ES-I3 (cell line): ENCODE data around the gene BABAM2.
"Not testable (repeated sequence)": the region's sequence is repeated elsewhere in the genome, so short reads cannot be mapped to it uniquely, and the experiment has no call there.

Source experiments
- H3K36me3 ChIP-seq: 2 replicates; pipeline ENCODE4 v1.6.1; 2013; ENCODE audit warnings: mild to moderate bottlenecking, low read length, control low read depth, moderate library complexity; ENCODE audit not compliant: insufficient read depth
- H3K4me1 ChIP-seq: 2 replicates; pipeline ENCODE4 v1.6.1; 2013; ENCODE audit warnings: mild to moderate bottlenecking, control low read depth, low read length; ENCODE audit not compliant: insufficient read depth
- H3K9ac ChIP-seq: 2 replicates; pipeline ENCODE4 v1.6.1; 2013; ENCODE audit warnings: low read depth, mild to moderate bottlenecking, low read length, moderate library complexity
- H3K9me3 ChIP-seq: 2 replicates; pipeline ENCODE4 v1.6.1; 2013; ENCODE audit warnings: mild to moderate bottlenecking, low read length, moderate library complexity; ENCODE audit not compliant: control insufficient read depth, insufficient read depth

The BABAM2 gene

GRCh38 chr2:27977731-27978312 is 87.3 kb downstream of the BABAM2 start:
- Histone ChIP-seq H3K4me1 (peaks cover 8% of the 10 kb centered on the region; the same call in 1 of the 2 replicates), H3K36me3 (no peaks in the 10 kb centered on the region), H3K9ac (no peak overlapping the region)

GRCh38 chr2:27978761-27979160 is 88.2 kb downstream of the BABAM2 start:
- not testable (repeated sequence) for H3K36me3 ChIP-seq, H3K9me3 ChIP-seq, H3K9ac ChIP-seq, H3K4me1 ChIP-seq

More at GRCh38 chr2:27977731-27978312, 87.3 kb downstream of the BABAM2 start:
- H3K9me3 ChIP-seq = no peaks in the 10 kb centered on the region

DNA sequence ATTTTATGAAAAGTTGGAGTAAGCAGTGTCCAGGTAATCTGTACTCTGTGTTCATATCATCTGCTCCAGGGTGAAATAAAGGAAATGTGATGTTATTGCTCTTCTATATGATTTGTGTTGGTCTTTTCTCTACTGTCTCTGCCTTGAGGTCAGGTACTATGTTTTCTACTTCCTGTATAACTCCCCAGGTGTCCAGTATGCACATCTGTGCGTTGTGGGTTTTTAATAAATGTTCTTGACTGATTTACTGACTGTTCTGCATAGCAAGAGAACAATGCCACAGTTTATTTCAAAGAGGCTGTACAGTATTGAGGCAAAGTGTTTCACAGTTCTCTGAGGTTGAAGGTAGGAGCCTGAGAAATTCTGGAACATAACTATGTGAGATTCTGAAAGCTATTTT is 89.7 kb downstream of the BABAM2 start:
- Histone ChIP-seq H3K9ac (no peak overlapping the region), H3K9me3 (no peaks in the 10 kb centered on the region), H3K4me1 (peaks cover 8% of the 10 kb centered on the region; the same call in 1 of the 2 replicates), H3K36me3 (no peaks in the 10 kb centered on the region)

DNA sequence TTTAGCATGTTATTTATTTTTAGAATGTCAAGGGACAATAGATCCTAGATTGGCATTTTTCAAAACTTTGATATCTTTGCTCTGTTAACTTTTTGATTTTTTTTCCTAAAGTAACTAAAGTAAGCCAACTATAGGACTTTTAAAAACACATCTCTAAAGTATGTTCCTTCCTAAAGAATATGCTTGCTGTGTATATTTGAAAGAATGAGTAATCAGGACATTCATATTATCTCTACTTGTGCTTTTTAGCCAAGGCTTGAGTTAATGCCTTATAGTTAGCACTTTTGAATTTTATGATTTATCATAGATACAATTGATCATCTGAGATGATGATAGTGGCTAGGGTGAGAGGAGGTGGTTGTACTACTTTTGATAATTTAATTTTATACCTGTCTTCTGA is 93.6 kb downstream of the BABAM2 start:
- H3K36me3 ChIP-seq = no peaks in the 10 kb centered on the region
- H3K9me3 ChIP-seq = no peaks in the 10 kb centered on the region
- H3K4me1 ChIP-seq = no peaks in the 10 kb centered on the region
- no peak overlapping the region for H3K9ac ChIP-seq

GRCh38 chr2:27988306-27988705 is 97.8 kb downstream of the BABAM2 start:
- Histone ChIP-seq H3K9ac (no peak overlapping the region), H3K36me3 (no peaks in the 10 kb centered on the region), H3K9me3 (no peaks in the 10 kb centered on the region), H3K4me1 (peaks cover 6% of the 10 kb centered on the region; the same call in 1 of the 2 replicates)

- Histone ChIP-seq H3K4me1 (peaks cover 6% of the 10 kb centered on the region; the same call in 1 of the 2 replicates), H3K36me3 (no peaks in the 10 kb centered on the region), H3K9ac (no peak overlapping the region), H3K9me3 (no peaks in the 10 kb centered on the region)
Observed at GRCh38 chr2:27988718-27989117, 98.2 kb downstream of the BABAM2 start.

DNA sequence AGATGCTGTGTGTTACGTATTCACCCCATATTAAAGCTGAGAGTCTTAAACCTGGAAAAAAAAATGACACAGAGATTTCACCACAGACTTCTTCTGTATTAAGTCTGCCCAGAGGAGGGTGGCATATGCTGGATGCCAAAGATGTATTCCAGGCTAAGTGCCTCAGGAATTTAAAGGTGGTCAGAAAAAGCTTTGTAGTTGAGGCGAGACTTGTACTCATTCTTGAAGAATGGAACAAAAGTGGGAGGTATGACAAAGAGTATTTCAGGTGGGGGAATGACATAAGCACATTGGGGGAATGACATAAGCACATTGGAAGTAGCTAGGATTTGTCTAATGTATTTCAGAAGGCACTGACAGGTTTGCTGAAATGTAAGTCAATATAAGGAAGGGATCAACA is 98.6 kb downstream of the BABAM2 start:
- H3K9ac ChIP-seq = no peak overlapping the region
- peaks cover 6% of the 10 kb centered on the region; the same call in 1 of the 2 replicates for H3K4me1 ChIP-seq
- H3K36me3 ChIP-seq = no peaks in the 10 kb centered on the region
- no peaks in the 10 kb centered on the region for H3K9me3 ChIP-seq

- Histone ChIP-seq H3K36me3 (no peaks in the 10 kb centered on the region), H3K9ac (no peak overlapping the region), H3K9me3 (no peaks in the 10 kb centered on the region; the same call in 1 of the 2 replicates), H3K4me1 (peaks cover 6% of the 10 kb centered on the region; the same call in 1 of the 2 replicates)
Observed at GRCh38 chr2:27990030-27990590, 99.6 kb downstream of the BABAM2 start.

- no peaks in the 10 kb centered on the region; the same call in 1 of the 2 replicates for H3K9me3 ChIP-seq
- peaks cover 6% of the 10 kb centered on the region; the same call in 1 of the 2 replicates for H3K4me1 ChIP-seq
- H3K9ac ChIP-seq = no peak overlapping the region
- H3K36me3 ChIP-seq = no peaks in the 10 kb centered on the region
Observed at GRCh38 chr2:27991146-27991545, 100.6 kb downstream of the BABAM2 start.

DNA sequence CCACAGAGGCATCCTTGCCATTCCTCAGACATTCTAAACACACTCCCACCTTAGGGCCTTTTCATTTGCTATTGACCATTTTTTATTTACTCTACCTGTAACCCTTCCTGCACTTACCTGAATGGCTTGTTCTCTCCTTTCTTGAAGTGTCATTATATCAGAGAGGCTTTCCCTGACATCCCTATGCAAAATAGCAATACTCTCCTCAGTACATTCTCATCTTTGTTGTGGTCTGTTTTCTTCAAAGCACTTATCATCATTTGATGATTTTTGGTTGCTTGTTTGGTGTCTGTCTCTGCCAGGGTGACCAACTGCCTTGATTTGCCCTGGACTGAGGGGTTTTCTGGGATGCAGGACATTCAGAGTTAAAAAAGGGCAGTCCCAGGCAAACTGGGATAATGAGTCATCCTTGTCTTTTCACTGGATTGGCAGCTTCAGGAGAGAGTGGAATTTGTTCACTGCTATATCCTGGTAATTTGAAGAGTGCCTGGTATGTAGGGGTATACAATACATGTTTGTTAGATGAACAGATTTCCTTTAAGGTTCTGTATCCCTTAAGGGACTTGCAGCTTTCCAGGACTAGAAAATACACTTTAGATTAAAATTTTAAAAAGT is 102.4 kb downstream of the BABAM2 start:
- Histone ChIP-seq H3K36me3 (no peaks in the 10 kb centered on the region), H3K4me1 (peaks cover 6% of the 10 kb centered on the region; the same call in 1 of the 2 replicates), H3K9ac (no peak overlapping the region), H3K9me3 (no peaks in the 10 kb centered on the region; the same call in 1 of the 2 replicates)

- Histone ChIP-seq H3K36me3 (no peaks in the 10 kb centered on the region), H3K9ac (no peak overlapping the region), H3K4me1 (peaks cover 6% of the 10 kb centered on the region; the same call in 1 of the 2 replicates), H3K9me3 (no peaks in the 10 kb centered on the region; the same call in 1 of the 2 replicates)
Observed at GRCh38 chr2:27993402-27993787, 102.9 kb downstream of the BABAM2 start.

DNA sequence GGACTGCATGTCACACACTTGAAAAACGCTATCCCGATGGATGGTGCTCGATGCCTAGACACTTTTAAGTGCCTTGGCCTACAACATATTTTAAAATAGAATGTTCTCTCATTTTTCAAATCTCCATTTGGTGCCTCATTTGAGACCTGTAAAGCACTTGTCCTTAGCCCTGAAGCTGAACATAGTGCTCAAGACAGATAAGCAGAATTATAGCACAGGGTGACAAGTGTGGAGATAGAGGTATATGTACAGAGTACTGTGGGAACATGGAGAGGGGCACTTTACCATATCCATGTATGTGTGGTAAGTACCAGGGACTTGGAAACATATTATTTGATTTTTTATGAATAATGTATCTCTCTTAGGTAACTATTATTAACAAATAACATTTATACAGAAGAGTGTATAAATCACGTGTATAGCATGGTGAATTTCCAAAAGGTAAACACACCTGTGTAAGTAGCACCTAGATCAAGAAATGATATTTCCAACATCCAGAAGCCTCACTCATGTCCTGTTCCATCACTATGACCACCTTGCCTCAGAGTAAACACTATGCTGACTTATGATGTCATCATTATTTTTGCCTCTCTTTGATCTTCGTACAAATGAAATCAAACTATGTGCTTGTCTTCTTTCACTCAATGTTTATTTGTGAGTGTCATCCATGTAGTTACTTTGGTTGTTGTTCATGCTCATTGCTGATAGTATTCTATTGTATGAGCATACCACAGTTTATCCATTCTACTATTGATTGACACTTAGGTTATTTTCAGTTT is 103.6 kb downstream of the BABAM2 start:
- Histone ChIP-seq H3K9ac (no peak overlapping the region), H3K4me1 (peaks cover 6% of the 10 kb centered on the region; the same call in 1 of the 2 replicates), H3K36me3 (no peaks in the 10 kb centered on the region), H3K9me3 (no peaks in the 10 kb centered on the region; the same call in 1 of the 2 replicates)

- H3K9ac ChIP-seq = no peak overlapping the region
- no peaks in the 10 kb centered on the region for H3K36me3 ChIP-seq
- no peaks in the 10 kb centered on the region; the same call in 1 of the 2 replicates for H3K9me3 ChIP-seq
- H3K4me1 ChIP-seq = peaks cover 6% of the 10 kb centered on the region; the same call in 1 of the 2 replicates
Observed at GRCh38 chr2:27996156-27996922, 105.8 kb downstream of the BABAM2 start.

DNA sequence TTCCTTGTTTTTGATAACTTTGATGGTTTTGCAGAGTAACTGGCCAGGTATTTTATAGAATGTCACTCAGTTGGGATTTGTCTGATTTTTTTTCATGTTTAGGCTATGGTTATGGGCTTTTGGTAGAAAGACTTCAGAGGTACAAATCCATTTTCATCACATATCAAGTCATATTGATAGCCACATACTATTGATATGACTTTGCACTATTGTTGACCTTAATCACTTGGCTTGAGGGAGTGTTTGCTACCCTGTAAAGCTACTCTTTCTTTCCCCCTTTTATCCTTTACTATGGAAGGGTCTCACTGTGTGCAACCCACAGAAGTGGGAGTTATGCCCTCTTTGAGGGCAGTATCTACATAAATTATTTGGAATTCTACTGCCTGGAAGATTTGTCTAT is 109.8 kb downstream of the BABAM2 start:
- Histone ChIP-seq H3K36me3 (no peaks in the 10 kb centered on the region), H3K4me1 (no peaks in the 10 kb centered on the region), H3K9ac (no peak overlapping the region), H3K9me3 (no peaks in the 10 kb centered on the region)
